ENCODE data around the gene SPAG16.

SPAG16 gene

DNA sequence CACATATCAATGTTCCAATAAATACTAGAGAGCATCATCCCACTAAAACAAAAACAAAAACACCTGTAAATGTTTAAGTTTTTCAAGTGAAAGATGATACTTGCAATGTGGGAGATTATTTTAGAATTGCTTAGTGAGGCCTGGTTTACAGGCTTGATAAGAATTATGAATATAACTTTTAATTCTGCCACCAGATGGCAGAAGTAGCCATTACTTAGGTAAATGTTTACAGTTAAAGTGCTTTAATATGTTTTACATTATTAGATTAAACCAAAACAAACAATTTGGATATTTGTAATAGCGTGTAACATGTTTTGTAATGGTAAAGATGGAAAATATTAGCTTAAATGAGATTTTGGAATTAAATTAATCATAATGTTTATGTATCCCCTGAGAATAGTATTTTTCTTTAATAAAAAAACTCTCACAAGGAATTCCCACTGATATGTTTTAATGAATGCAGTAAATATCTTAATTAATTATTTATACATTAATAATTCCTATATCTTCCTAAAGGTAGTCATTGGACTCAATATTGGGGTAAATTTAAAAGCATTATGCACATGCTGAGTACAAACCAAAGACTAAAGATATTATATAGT is 522.0 kb downstream of the SPAG16 start:
- DNase-seq (ENCODE audit: low read depth, low spot score), result peak; percentile 44

DNA sequence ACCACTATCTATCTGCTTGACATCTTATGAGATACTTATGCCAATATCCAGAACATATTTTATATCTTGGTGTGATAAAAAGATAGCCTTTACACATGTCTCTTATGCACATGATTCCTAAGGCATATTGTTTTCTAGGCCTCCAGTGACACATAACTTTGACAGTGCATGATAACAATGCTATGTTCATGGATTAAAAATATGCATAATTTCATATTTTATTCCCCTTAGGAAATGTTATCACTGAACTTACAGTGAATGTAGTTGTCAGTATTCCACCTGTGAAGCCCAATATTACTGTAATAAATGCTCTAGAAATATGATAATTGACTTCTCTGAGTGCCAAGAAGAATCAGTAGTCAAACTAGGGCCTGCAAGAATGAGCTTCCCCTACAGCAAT is 532.3 kb downstream of the SPAG16 start:
- no peak for DNase-seq (ENCODE audit: low read depth, low spot score)

DNA sequence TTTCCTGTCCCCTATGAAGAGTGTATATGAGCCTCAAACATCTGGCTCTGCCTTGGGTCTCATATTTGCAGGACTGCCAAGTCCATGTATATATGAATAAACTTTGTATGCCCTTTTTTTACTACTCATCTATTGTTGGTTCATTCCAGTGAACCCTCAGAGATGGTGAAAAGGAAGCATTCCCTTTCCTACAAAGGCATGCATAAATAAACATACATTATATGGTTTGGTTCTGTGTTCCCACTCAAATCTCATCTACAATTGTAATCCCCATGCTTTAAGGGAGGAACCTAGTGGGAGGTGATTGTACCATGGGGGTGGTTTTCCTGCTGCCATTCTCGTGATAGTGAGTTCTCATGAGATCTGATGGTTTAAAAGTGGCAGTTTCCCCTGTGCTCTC is 534.2 kb downstream of the SPAG16 start:
- peak; percentile 83 for DNase-seq (ENCODE audit: low read depth, low spot score)

DNA sequence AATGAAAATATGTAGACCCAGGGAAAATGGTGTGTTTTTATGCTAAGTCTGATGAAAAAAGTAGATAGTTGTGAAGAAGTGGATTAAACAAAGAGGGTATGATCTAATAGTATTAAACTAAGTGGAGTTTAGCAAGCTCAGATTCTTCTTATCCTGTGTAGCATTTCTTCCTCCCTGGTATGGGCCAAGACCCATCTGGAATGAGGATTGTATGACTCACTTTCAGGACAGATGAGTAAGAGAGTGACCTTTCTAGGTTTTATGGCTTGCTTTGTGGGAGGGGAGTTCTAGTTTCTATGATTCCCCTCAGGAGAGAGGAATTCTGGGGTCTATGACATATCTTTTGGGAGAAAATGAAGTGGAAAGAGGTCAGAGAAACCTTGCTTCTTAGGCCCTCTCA is 550.1 kb downstream of the SPAG16 start:
- DNase-seq (ENCODE audit: low read depth, low spot score), result peak; percentile 25

GRCh38 chr2:213834746-213835145 is 550.5 kb downstream of the SPAG16 start:
- DNase-seq (ENCODE audit: low read depth, low spot score), result no peak

GRCh38 chr2:213846856-213847255 is 562.6 kb downstream of the SPAG16 start:
- DNase-seq (ENCODE audit: low read depth, low spot score), result no peak

DNA sequence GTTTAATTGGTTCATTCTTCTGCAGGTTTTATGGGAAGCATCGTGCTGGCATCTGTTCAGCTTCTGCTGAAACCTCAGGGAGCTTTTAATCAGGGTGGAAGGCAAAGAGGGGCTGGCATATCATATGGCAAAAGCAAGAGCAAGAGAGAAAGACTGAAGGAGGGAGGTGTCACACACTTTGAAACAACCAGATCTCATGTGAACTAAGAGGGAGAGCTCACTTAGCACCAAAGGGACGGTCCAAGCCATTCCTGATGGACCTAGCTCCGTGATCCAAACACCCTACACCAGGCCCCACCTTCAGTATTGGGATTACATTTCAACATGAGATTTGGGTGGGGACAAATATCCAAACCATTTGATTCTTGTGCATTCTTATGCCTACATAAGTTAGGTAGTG is 563.1 kb downstream of the SPAG16 start:
- no peak for DNase-seq (ENCODE audit: low read depth, low spot score)

DNA sequence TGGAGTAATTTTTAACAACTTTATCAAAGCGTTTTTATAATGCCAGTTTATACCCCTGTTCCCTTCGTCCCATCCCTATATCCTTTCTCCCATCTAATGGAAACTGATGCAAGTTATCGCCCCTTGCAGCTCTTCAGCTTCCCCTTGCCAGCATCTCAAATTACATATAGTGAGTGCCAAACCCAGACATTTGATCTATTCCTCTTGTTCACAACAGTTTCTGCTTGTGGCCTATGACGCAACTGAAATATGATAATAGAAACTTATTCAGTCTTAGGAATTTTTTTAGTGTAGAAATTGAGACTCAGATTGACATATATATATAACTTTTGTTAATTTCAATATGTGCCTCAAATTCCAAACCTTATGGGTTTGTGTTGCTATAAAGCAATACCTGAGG is 564.4 kb downstream of the SPAG16 start:
- peak; percentile 16 for DNase-seq (ENCODE audit: low read depth, low spot score)

GRCh38 chr2:213861638-213862037 is 577.4 kb downstream of the SPAG16 start:
- DNase-seq (ENCODE audit: low read depth, low spot score), result no peak

DNA sequence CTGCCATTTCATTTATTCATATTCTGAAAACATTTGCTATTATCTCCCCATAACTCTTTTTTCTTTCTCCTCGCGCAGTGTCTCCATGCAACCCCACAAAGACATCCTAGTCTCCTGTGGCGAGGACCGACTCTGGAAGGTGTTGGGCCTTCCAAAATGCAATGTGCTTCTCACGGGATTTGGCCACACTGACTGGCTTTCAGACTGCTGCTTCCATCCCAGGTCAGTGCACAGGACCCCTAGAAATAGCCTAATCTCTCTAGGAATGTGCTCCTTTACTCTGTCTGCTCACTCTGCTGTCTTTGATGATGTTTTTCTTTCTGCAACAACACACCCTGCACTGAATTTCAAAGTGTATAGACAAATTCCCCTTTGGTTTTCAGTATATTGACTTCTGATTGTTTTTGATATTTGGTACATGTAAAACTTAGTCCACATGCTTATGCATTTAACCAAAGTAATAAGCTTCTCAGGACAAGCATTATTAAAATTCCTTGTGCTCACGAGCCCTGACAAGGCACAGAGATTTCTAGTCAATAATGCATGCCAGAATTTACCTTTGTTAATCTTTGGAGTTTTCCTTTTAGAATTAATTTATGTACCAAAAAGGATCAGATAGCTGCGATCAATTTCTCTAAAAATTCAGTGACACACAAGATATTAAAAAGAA is 578.3 kb downstream of the SPAG16 start:
- peak; percentile 11 for DNase-seq (ENCODE audit: low read depth, low spot score)

- DNase-seq (ENCODE audit: low read depth, low spot score), result peak; percentile 29
Measured at GRCh38 chr2:213863541-213863940, 579.3 kb downstream of the SPAG16 start.

DNA sequence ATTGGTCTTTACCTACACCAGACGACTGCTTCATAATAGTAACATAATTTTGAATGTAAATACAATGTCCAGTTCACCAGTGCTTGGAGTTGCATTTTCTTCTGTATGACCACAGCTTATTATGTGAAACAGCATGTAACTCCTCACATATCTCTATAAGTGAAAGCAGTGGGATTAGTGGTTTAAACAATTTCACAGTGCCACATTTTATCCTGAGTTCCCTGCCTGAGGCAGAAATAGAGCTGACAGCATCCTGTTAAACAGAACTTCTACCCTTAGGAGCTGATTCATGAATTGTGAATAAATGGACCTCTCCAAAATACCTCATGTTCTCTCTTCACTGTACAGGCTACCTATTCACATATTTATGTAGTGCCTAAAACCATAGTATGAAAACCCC is 584.3 kb downstream of the SPAG16 start:
- DNase-seq (ENCODE audit: low read depth, low spot score), result peak; percentile 5

GRCh38 chr2:213885485-213885884 is 601.2 kb downstream of the SPAG16 start:
- no peak for DNase-seq (ENCODE audit: low read depth, low spot score)

- DNase-seq (ENCODE audit: low read depth, low spot score), result no peak
Measured at GRCh38 chr2:213914510-213914909, 630.2 kb downstream of the SPAG16 start.

- no peak for DNase-seq (ENCODE audit: low read depth, low spot score)
Measured at GRCh38 chr2:213920014-213920413, 635.8 kb downstream of the SPAG16 start.

DNA sequence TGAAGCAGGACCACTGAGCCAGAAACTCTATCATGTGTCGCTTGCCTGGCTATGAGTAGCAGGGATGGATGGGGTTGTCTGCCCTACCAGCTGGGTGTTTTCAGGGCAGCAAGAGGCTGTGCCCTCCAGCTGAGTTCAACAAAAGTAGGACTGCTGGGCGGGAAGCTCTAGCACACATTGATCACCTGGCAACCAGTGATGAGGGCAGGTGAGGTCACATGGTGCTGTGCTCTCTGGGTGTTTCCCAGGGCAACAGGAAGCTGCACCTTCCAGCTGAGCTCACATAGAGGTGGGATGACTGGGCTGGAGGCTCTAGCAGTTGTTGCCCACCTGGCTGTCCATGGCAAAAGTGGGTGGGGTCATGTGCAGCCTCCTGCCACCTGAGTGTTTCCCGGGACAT is 639.3 kb downstream of the SPAG16 start:
- no peak for DNase-seq (ENCODE audit: low read depth, low spot score)

DNA sequence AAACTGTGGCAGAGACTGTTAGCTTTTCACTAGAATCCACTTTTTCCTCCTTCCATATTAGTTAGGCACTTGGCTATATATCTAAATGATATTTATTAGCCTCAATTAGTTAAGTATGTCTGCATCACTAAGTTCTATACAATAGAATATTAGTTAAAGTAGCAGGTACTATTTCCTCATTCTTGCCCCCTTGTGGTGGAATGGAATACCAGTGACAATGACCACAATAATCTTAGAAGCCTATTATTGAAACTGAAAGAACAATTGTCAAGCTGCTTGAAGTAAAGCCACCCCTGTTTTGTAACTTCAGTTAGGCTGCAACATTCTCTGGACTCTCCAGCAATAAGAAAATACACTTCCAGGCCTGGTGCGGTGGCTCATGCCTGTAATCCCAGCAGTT is 650.3 kb downstream of the SPAG16 start:
- DNase-seq (ENCODE audit: low read depth, low spot score), result no peak

- DNase-seq (ENCODE audit: low read depth, low spot score), result no peak
Measured at GRCh38 chr2:213958086-213958485, 673.8 kb downstream of the SPAG16 start.

GRCh38 chr2:213959589-213959988 is 675.3 kb downstream of the SPAG16 start:
- DNase-seq (ENCODE audit: low read depth, low spot score), result no peak

GRCh38 chr2:213971536-213971935 is 687.3 kb downstream of the SPAG16 start:
- no peak for DNase-seq (ENCODE audit: low read depth, low spot score)

DNA sequence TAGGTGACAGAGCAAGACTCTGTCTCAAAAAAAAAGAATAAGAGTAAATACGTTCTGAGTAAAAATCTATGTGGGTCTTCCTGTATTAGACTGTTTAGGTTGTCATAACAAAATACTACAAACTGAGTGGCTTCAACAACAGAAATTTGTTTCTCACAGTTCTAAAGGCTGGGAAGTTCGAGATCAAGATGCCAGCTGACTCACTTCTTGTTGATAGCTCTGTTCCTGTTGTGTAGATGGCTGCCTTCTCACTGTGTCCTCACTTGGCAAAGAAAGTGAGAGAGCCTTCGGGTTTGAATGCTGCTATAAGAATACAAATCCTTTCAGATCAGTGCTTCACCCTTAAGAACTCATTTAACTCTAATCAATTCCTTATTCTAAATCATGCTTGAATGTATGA is 696.6 kb downstream of the SPAG16 start:
- no peak for DNase-seq (ENCODE audit: low read depth, low spot score)

DNA sequence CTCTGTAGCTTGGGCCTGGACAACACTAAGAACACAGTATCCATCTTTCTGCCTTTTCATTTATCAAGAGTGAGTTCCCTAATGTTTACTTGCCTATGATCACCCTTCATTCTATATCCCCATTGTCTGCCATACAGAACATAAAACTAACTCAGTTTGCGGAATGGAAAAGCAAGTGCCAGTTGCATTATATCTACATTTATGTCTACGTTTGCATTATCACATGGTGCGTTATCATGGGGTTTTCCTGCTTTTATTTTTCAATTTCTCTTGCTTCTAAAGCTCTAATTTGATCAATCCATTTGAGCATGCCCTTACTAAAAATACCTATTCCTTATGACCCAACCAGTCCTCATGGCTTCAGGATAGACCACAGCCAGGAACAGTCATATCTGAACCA is 704.9 kb downstream of the SPAG16 start:
- DNase-seq (ENCODE audit: low read depth, low spot score), result no peak

DNA sequence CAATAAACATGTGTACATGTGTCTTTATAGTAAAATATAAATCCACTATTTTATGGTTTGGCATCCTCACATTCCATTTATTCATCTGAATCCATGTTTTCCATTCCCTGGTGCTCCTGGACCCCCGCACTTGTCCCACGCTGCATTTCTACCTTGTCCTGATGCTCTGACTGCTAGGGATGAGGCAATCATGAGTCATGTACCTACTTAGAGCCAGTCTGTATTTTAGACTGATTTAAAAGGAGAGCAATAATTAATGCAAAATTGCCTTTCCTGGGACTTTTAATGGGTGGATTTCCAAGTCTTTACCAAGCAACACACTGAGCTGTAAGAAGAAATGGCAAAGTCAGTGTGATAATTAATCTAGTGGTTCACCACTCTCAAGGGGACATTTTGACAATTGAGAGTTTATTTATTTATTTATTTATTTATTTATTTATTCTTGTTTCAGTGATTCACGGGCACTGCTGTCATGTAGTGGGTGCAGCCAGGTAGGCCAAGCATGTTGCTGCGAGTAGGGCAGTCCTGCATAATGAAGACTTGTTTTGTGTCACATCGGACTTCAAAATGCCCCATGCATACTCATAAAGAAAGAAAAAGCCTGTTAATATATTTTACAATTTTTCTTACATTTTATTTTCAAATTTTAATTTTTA is 707.3 kb downstream of the SPAG16 start:
- peak; percentile 3 for DNase-seq (ENCODE audit: low read depth, low spot score)
